Breast epithelium (tissue), 4 donors: Measurements from ENCODE around the gene PLXNB2. TPM values are rescaled to one million over a fixed set of nuclear protein-coding genes. Genes with fewer than 3 reads are reported as not detected.
A peak's percentile ranks its signal among the peaks of the same experiment; 100 is the strongest.

Experiments used
- DNase-seq, 2 donors: peaks; one replicate each; pipeline ENCODE4 v3.0.0-alpha.2; 2019; ENCODE audit warnings: low spot score in 2 of 2
- H3K27ac ChIP-seq, 2 donors: fragments of 200-600 bp; sonication (generic) in 1 of 2; one replicate each; pipeline ENCODE4 v1.5.1; 2016 to 2019; ENCODE audit warnings: mild to moderate bottlenecking in 1 of 2
- H3K27me3 ChIP-seq, 2 donors: fragments of 200-600 bp; sonication (generic) in 1 of 2; one replicate each; pipeline versions ENCODE4 v1.5.1 to v1.6.0; 2017 to 2019; ENCODE audit warnings: control low read depth in 1 of 2, mild to moderate bottlenecking in 1 of 2
- H3K36me3 ChIP-seq: fragments of 200-600 bp; one replicate; pipeline ENCODE4 v1.5.1; 2019
- H3K4me1 ChIP-seq, 2 donors: fragments of 200-600 bp; sonication (generic); one replicate each; pipeline ENCODE4 v1.5.1; 2016 to 2019; ENCODE audit warnings: control low read depth in 1 of 2
- H3K4me3 ChIP-seq, 3 donors: fragments of 200-600 bp; sonication (generic); 1 replicate in 2 of 3; 2 replicates in 1 of 3; pipeline ENCODE4 v1.5.1; 2016 to 2019; ENCODE audit warnings: mild to moderate bottlenecking in 3 of 3, moderate library complexity in 2 of 3
- H3K9me3 ChIP-seq, 2 donors: fragments of 200-600 bp; sonication (generic) in 1 of 2; one replicate each; pipeline ENCODE4 v1.5.1; 2016 to 2019; ENCODE audit warnings: control low read depth in 1 of 2
- POLR2A ChIP-seq: fragments of 450-650 bp; IDR thresholded peaks from one replicate; pipeline ENCODE4 v1.6.1; 2016; ENCODE audit warnings: antibody characterized with exemption, mild to moderate bottlenecking, moderate library complexity
- POLR2AphosphoS5 ChIP-seq, 3 donors: sonication (generic); formaldehyde crosslinking; IDR thresholded peaks; one replicate each; pipeline ENCODE4 v1.6.1; 2017; ENCODE audit warnings: antibody characterized with exemption in 3 of 3
- intact Hi-C: fragments of 100-400 bp; cut with DNase I; formaldehyde crosslinking; loops from one replicate; pipeline ENCODE4 v1.15.1; 2023; ENCODE audit warnings: low total_unique reads
- total RNA-seq, 3 donors: library from RNA; depleted of rRNA; stranded (reverse); fragments of >200 nt; gene quantifications; one replicate each; pipeline ENCODE4 v1.1.0, GENCODE V29; 2016
- TF ChIP-seq, protein P1 (sequence below), 3 donors: fragments of 450-650 bp; IDR thresholded peaks; one replicate each; pipeline ENCODE4 v1.5.1; 2016 to 2017; ENCODE audit warnings: antibody characterized with exemption in 3 of 3, mild to moderate bottlenecking in 3 of 3, moderate library complexity in 3 of 3

Gene PLXNB2
- total RNA-seq, 3 donors from 2014 or later, result 79.0 to 137 (median 122) TPM

- TF ChIP-seq POLR2AphosphoS5 (IDR thresholded peaks at IDR 0.05) (no peak), POLR2A (no peak)
- TF ChIP-seq, protein P1, sequence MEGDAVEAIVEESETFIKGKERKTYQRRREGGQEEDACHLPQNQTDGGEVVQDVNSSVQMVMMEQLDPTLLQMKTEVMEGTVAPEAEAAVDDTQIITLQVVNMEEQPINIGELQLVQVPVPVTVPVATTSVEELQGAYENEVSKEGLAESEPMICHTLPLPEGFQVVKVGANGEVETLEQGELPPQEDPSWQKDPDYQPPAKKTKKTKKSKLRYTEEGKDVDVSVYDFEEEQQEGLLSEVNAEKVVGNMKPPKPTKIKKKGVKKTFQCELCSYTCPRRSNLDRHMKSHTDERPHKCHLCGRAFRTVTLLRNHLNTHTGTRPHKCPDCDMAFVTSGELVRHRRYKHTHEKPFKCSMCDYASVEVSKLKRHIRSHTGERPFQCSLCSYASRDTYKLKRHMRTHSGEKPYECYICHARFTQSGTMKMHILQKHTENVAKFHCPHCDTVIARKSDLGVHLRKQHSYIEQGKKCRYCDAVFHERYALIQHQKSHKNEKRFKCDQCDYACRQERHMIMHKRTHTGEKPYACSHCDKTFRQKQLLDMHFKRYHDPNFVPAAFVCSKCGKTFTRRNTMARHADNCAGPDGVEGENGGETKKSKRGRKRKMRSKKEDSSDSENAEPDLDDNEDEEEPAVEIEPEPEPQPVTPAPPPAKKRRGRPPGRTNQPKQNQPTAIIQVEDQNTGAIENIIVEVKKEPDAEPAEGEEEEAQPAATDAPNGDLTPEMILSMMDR (IDR thresholded peaks at IDR 0.05), result no peak
- Histone ChIP-seq H3K4me1 (peaks cover 12 to 34% of the 10 kb centered on the region in 2 donors), H3K27me3 (no peaks in the 10 kb centered on the region), H3K9me3 (no peaks in the 10 kb centered on the region), H3K4me3 (peak overlapping the region; percentile 52 to 76 (median 60)), H3K27ac (peak overlapping the region in 1 of 2 donors; percentile 25), H3K36me3 (no peaks in the 10 kb centered on the region)
- DNase-seq, result no peak
- intact Hi-C loops, result loop anchor here (5.0 kb wide), 1 partner anchor 55 kb away; the partner anchor contains the start of gene DENND6B
Observed at GRCh38 chr22:50272044-50272802, 35.2 kb downstream of the PLXNB2 start.

- no peak for DNase-seq
- intact Hi-C loops, result loop anchor here (5.0 kb wide), 1 partner anchor 56 kb away; the partner anchor contains the start of gene DENND6B
- Histone ChIP-seq H3K27me3 (no peaks in the 10 kb centered on the region), H3K36me3 (no peaks in the 10 kb centered on the region), H3K4me3 (peak overlapping the region; percentile 52 to 76 (median 60)), H3K27ac (no peak overlapping the region), H3K4me1 (peaks cover 12 to 34% of the 10 kb centered on the region in 2 donors), H3K9me3 (no peaks in the 10 kb centered on the region)
- TF ChIP-seq, protein P1 (IDR thresholded peaks at IDR 0.05), result no peak
- no peak for TF ChIP-seq POLR2AphosphoS5 (IDR thresholded peaks at IDR 0.05)
- no peak for TF ChIP-seq POLR2A
Observed at GRCh38 chr22:50271519-50271970, 35.9 kb downstream of the PLXNB2 start.

DNA sequence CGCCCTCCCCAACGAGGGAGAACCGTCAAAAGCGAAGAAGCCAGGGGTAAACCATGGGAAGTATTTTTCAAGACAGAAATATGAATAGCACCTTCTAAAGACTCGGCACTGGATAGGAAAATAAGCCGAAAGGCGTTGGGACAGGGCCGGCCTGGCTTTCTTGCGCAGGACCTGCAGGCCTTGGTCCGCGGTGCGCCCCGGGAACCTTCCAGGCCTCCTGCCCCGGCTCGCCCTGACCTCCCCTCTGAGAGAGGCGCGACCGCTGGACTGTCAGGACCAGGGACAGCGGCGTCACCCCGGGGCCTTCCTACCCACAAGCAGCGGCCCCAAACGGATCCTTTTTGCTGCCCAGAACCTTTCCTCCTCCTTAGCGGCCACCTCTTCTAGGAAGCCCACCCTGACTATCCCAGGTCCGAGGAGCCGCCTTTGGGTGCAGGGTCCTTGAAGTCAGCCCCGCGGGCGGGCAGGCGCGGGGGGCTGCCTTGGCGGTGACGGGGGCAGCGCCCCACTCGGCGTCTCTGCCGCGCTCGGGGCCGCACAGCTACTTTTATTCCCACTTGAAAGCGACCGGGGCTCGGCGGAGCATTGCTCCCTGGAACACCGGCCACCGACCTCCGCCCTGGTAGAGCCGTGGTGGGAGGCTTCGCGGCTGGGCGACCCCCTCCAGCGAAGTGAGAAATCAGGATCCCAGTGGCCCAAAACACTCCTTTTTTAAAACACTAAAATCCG lies 36.6 kb downstream of the PLXNB2 start:
- TF ChIP-seq POLR2A (no peak), POLR2AphosphoS5 (IDR thresholded peaks at IDR 0.05) (no peak)
- TF ChIP-seq, protein P1 (IDR thresholded peaks at IDR 0.05), result no peak
- intact Hi-C loops, result loop anchor here (5.0 kb wide), 1 partner anchor 56 kb away; the partner anchor contains the start of gene DENND6B
- H3K4me1 ChIP-seq, result peaks cover 12 to 34% of the 10 kb centered on the region in 2 donors
- peak overlapping the region; percentile 52 to 76 (median 60) for H3K4me3 ChIP-seq
- peak overlapping the region in 1 of 2 donors; percentile 78 for H3K27ac ChIP-seq
- DNase-seq, result peak in 1 of 2 donors; percentile 82
- H3K9me3 ChIP-seq, result no peaks in the 10 kb centered on the region
- H3K36me3 ChIP-seq, result no peaks in the 10 kb centered on the region
- H3K27me3 ChIP-seq, result no peaks in the 10 kb centered on the region

GRCh38 chr22:50269970-50270665 lies 37.3 kb downstream of the PLXNB2 start, which contains the start of gene MAPK11:
TSS of gene MAPK11 (minus strand) at chr22:50270380. CDS start at chr22:50270292, 88 bp downstream.
- Histone ChIP-seq H3K9me3 (no peaks in the 10 kb centered on the region), H3K27ac (peak within 1 kb of the TSS in 1 of 2 donors; percentile 78), H3K4me1 (peaks cover 12 to 34% of the 10 kb centered on the region in 2 donors), H3K36me3 (no peaks in the 10 kb centered on the region), H3K4me3 (peak within 1 kb of the TSS; percentile 52 to 76 (median 60)), H3K27me3 (no peaks in the 10 kb centered on the region)
- TF ChIP-seq POLR2AphosphoS5 (IDR thresholded peaks at IDR 0.05) (no peak), POLR2A (no peak)
- TF ChIP-seq, protein P1 (IDR thresholded peaks at IDR 0.05), result no peak
- intact Hi-C loops, result loop anchor here (5.0 kb wide), 1 partner anchor 57 kb away; the partner anchor contains the start of gene DENND6B
- DNase-seq, result no peak
